ENCODE measurements around the gene CFAP99. TPM values are rescaled to one million over a fixed set of nuclear protein-coding genes. Genes with fewer than 3 reads are reported as not detected.

Gene CFAP99
- total RNA-seq, 4 donors from 2014 or later = not detected

DNA sequence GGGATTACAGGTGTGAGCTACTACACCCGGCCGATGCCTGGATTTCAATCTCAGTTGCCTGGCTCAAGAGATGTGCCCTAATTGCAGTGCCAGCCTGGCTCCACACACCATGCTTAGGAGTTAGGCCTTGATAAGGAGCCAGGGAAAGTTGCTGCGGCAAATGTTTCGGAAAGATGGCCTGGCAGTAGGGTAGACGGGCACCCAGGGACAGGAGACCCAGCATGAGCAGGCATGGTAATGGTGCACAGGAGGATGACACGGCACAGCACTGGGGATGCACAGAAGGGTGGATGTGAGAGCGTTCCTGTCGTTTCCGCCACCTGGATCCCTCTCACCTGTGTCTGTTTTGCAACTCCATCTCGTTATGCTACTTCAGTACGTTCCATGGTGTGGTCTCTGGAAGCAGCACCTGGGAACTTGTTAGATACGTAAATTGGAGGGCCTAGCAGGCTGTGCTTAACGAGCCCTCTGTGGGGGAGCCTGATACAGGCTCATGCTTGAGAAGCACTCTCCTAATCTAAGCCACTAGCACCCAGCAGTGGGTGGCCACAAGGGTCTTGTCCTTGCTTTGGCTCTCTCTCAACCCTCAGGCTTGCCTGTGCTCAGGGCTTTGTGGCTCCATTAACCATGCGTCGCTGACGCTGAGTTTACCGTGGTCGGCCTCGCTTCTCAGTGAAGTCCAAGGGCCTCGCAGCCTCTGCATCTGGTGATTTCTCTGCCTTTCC lies 70.5 kb downstream of the CFAP99 start:
- Histone ChIP-seq H3K36me3 (peaks cover 0 to 19% of the 10 kb centered on the region in 2 donors), H3K4me3 (no peak overlapping the region), H3K27me3 (no peaks in the 10 kb centered on the region), H3K4me1 (peaks cover 21 to 31% of the 10 kb centered on the region in 2 donors), H3K9me3 (no peaks in the 10 kb centered on the region), H3K27ac (peak overlapping the region in 1 of 4 donors; percentile 9)
- in situ Hi-C loops (cut with MboI; ENCODE audit: low sequenced_read_pairs in 4 of 4) = no loop called here
- TF ChIP-seq CTCF (IDR thresholded peaks at IDR 0.05 in 4 of 5, conservative IDR thresholded peaks at IDR 0.05 in 1 of 5) (no peak), POLR2A (IDR thresholded peaks at IDR 0.05) (no peak)
- intact Hi-C loops (cut with DNase I; ENCODE audit: low total_unique reads) = no loop called here
- ATAC-seq = no peak
- no peak for DNase-seq

GRCh38 chr4:2489841-2490552 lies 71.2 kb downstream of the CFAP99 start:
- Histone ChIP-seq H3K27me3 (no peaks in the 10 kb centered on the region), H3K9me3 (no peaks in the 10 kb centered on the region), H3K27ac (peak overlapping the region in 1 of 4 donors; percentile 9), H3K36me3 (peaks cover 0 to 19% of the 10 kb centered on the region in 2 donors), H3K4me1 (peaks cover 20 to 24% of the 10 kb centered on the region in 2 donors), H3K4me3 (no peak overlapping the region)
- intact Hi-C loops (cut with DNase I; ENCODE audit: low total_unique reads) (no loop called here), in situ Hi-C loops (cut with MboI; ENCODE audit: low sequenced_read_pairs in 4 of 4) (no loop called here)
- DNase-seq = no peak
- TF ChIP-seq CTCF (IDR thresholded peaks at IDR 0.05 in 4 of 5, conservative IDR thresholded peaks at IDR 0.05 in 1 of 5) = no peak
- no peak for TF ChIP-seq POLR2A (IDR thresholded peaks at IDR 0.05)
- no peak for ATAC-seq

DNA sequence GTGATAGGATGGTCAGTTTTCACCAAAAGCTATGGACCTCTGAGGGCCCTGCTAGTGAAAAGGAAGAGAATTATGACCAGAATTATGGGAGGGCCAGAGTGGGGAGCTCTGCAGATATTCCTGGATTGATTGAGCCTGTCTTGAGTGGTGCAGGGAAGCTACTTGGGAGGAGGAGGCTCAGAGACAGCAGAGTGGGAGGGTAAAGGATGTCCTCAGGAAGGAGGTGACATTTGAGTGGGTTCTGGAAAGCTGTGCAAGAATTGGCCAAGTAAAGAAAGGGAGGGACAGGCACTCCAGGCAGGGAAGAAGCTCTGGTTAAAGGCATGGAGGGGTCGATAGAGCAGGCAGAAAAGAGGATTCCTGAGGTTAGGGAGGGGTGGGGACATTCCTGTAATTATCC lies 74.2 kb downstream of the CFAP99 start:
- H3K4me3 ChIP-seq = no peak overlapping the region
- H3K36me3 ChIP-seq = peaks cover 0 to 33% of the 10 kb centered on the region in 2 donors
- no peak for DNase-seq
- intact Hi-C loops (cut with DNase I; ENCODE audit: low total_unique reads) (no loop called here), in situ Hi-C loops (cut with MboI; ENCODE audit: low sequenced_read_pairs in 4 of 4) (no loop called here)
- H3K27me3 ChIP-seq = no peaks in the 10 kb centered on the region
- no peak for ATAC-seq
- H3K9me3 ChIP-seq = no peaks in the 10 kb centered on the region
- H3K4me1 ChIP-seq = peaks cover 6 to 15% of the 10 kb centered on the region in 2 donors
- TF ChIP-seq POLR2A (IDR thresholded peaks at IDR 0.05) = no peak
- no peak for TF ChIP-seq CTCF (IDR thresholded peaks at IDR 0.05 in 4 of 5, conservative IDR thresholded peaks at IDR 0.05 in 1 of 5)
- no peak overlapping the region for H3K27ac ChIP-seq

GRCh38 chr4:2494992-2495391 lies 76.2 kb downstream of the CFAP99 start:
- Histone ChIP-seq H3K9me3 (no peaks in the 10 kb centered on the region), H3K36me3 (peaks cover 0 to 53% of the 10 kb centered on the region in 2 donors), H3K27me3 (no peaks in the 10 kb centered on the region), H3K27ac (peak overlapping the region in 2 of 4 donors; percentile 15 to 49), H3K4me3 (no peak overlapping the region), H3K4me1 (peaks cover 6 to 9% of the 10 kb centered on the region in 2 donors)
- no peak for DNase-seq
- peak in 1 of 2 donors; percentile 31 for ATAC-seq
- in situ Hi-C loops (cut with MboI; ENCODE audit: low sequenced_read_pairs in 4 of 4) = no loop called here
- no peak for TF ChIP-seq CTCF (IDR thresholded peaks at IDR 0.05 in 4 of 5, conservative IDR thresholded peaks at IDR 0.05 in 1 of 5)
- no peak for TF ChIP-seq POLR2A (IDR thresholded peaks at IDR 0.05)
- intact Hi-C loops (cut with DNase I; ENCODE audit: low total_unique reads) = no loop called here
